NK-92 treated with Interleukin-12 subunit alpha and Interleukin-12 subunit beta, amount 100 ng/mL, for 24 hours (cell line): ENCODE measurements around the gene MFAP3.
"Not testable (repeated sequence)": the region's sequence is repeated elsewhere in the genome, so short reads cannot be mapped to it uniquely, and the experiment has no call there.

Source experiments
- DNase-seq: peaks from one replicate; lab custom pipeline; 2025; lab: John Stamatoyannopoulos, UW

The MFAP3 gene

GRCh38 chr5:154038707-154039457 lies at the start of gene MFAP3, which contains the start of gene FAM114A2:
Gene MFAP3 (plus strand): TSS chr5:154038967. CDS start chr5:154049723, 10,756 bp downstream.
Gene FAM114A2 (minus strand): TSS chr5:154038910. CDS start chr5:154034953, 3,957 bp downstream.
- DNase-seq = peak; percentile 91

GRCh38 chr5:153991168-153991567 lies 47.6 kb upstream of the MFAP3 start:
- no peak for DNase-seq

DNA sequence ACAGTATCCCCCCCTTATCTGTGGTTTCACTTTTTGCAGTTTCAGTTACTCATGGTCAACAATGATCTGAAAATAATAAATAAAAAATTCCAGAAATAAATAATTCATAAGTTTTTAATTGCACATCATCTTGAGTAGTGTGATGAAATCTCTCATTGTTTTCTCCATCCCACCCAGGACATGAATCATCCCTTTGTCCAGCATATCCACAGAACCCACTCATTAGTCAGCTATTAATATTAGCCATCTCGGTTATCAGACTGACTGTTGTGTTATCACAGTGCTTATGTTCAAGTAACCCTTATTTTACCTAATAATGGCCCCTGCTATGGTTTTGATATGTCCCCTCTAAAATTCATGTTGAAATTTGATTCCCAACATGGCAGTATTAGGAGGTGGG lies 40.8 kb upstream of the MFAP3 start:
- no peak for DNase-seq

DNA sequence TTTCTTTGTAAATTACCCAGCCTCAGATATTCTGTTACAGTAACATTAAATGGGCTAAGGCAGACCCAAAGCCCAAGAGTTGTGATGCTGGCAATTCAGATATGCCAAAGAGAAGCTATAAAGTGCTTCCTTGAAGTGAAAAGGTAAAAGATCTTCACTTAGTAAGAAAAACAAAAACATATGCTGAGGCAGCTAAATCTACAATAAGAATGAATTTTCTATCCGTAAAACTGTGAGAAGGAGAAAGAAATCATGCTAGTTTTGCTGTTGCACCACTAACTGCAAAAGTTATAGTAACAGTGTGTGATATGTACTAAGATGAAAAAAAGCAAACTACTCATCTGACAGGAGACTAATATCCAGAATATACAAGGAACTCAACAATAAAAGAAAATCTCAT lies 40.0 kb upstream of the MFAP3 start:
- no peak for DNase-seq

GRCh38 chr5:153999995-154000394 lies 38.8 kb upstream of the MFAP3 start:
- DNase-seq = no peak

- no peak for DNase-seq
These were observed 38.1 kb upstream of the MFAP3 start for GRCh38 chr5:154000703-154001102.

DNA sequence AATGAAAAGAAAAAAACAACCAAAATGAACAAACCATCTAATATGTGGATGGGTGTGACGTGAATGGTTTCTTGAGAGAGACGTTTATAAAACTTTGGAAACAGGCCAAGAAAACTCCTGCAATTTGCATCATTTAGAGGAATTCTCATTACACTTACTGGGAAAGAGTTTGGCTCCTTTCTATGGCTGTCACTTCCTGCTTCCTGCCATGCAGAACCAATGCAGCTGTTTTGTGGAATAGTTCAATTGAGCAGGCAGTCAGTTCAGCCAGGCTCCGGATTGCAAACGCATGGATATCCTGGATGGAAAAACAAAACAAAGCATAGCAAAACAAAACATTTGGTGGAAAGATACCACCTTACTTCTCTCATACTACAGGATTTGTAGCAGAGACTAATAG lies 36.7 kb upstream of the MFAP3 start:
- no peak for DNase-seq

GRCh38 chr5:154002511-154003020 lies 36.2 kb upstream of the MFAP3 start:
- no peak for DNase-seq

DNA sequence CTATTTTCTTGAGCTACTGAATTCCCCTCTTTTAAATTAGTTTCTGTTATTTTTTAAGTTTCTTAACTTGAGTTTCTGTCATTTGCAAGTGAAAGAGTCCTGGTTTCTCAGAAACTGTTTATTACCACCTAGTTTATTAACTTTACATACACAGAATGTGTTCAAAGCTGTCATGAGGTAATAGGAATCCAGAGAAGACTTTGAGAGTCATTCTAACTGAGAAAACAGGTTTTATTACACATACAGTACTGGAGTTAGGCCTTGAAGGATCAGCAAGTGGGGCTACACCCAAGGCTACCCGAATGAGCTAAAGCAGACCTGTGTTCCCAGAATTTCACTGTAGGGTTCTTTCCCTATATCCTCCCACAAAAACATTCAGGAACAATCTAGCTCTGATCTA lies 33.1 kb upstream of the MFAP3 start:
- no peak for DNase-seq

DNA sequence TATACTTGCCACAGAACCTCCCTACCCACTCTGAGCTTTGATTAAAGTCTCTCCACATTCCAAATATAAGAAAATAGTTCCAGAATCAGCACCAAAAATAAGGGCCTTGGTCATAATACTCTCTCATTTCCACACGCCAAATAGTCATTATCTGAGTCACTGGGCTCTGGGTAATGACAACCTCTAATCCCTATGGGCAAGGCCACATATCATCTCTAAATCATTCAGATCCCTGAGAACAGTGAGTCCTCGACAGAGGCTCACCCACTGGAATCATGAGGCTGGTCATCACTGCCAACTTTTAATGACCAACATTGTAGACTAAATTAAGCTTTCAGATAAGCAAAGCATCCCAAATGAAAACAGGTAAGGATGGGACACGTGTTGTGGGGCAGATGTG lies 28.1 kb upstream of the MFAP3 start:
- DNase-seq = no peak

DNA sequence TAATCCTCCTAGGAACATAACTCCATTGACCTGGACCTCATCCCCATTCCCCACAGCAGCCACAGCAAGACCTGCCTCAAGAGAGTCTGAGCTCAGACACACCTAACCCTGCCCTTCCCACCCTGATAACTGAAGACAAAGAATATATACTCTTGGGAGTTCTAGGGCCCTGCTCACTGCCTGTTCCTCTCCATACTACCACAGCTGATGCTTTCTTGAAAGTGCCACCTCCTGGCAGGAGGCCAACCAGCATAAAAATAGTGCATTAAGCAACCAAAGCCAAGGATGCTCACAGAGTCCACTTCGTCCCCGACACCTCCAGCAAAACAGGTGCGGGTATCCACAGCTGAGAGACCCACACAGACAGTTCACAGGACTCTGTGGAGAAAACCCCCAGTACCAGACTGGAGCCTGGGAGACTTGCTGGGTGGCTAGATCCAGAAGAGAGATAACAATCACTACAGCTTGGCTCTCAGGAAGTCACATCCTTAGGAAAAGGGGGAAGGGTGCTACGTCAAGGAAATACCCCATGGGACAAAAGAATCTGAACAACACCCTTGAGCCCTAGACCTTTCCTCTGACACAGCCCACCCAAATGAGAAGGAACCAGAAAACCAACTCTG lies 23.6 kb upstream of the MFAP3 start:
- no peak for DNase-seq

- not testable (repeated sequence) for DNase-seq
These were observed 19.8 kb upstream of the MFAP3 start for GRCh38 chr5:154018919-154019318.

GRCh38 chr5:154025951-154026350 lies 12.8 kb upstream of the MFAP3 start:
- DNase-seq = no peak

DNA sequence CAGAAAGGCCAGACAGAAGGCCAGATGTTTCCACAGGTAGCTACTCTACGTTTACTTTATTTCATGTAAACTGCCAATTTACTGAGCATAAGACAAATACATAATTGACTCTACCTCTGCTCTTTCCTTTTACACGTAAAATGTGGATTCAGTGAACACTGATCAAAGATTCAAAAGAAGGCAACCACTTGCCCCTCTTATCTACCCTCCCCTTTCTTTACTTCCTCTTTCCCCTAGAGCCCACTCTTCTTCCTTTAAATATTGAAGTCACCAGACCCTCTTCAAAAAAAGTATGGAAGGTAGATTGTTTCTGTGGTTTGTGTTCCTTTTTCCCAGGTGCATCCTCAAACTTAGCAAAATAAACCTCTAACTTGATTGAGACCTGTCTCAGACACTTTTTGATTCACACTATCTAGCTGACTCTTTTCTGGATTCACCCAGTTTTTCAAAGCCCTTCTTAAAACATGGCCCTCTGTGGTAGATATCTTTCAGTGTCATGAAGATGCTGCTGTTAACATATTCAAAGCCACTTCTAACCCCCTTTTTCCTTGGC lies 6.8 kb upstream of the MFAP3 start:
- no peak for DNase-seq

- no peak for DNase-seq
These were observed 3.8 kb upstream of the MFAP3 start for GRCh38 chr5:154034944-154035343.

DNA sequence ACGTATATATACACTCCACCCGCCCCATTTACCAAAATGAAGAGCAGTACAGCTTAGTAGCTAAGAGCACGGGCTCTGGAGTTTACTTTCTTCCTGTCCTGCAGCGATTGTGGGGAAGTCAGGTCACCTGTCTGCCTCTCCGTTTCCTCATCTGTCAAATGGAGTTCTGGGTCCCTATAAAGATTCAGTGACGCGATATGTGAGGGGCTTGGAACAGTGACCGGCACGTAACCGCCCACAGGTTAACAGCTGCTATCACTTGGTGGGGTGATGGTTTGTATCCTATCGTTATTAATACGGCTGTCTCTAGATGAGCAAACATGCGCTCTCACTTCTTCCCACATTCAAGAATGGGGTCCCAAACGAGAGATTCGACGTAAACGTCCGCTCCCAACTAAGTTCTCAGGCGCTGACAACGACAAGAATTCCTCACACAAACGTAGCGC lies 483 bp upstream of the MFAP3 start:
- peak; percentile 48 for DNase-seq

- no peak for DNase-seq
These were observed 677 bp downstream of the MFAP3 start for GRCh38 chr5:154039458-154039829.

DNA sequence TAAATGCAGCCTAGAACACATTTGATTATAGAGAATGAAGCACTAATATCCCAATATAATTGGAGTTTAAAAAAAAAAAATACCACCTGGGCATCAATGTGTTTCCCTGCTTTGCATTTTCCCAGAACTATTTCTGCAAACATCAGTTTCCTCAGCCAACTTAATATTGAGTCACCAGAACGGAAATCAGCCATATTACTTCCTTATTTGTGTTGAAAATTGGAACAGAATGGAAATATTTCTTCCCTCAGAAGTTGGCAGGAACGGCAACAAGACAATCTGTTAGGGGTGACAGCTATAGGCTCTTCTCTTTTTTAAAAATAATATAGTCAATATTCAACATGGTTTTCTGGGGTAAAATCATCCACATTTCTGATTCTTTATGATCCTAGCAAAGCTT lies 4.0 kb downstream of the MFAP3 start:
- DNase-seq = no peak

GRCh38 chr5:154044099-154044498 lies 5.3 kb downstream of the MFAP3 start:
- DNase-seq = no peak

- no peak for DNase-seq
These were observed 5.8 kb downstream of the MFAP3 start for GRCh38 chr5:154044581-154044980.

GRCh38 chr5:154046486-154046885 lies 7.7 kb downstream of the MFAP3 start:
- no peak for DNase-seq

GRCh38 chr5:154047324-154047723 lies 8.6 kb downstream of the MFAP3 start:
- DNase-seq = no peak

DNA sequence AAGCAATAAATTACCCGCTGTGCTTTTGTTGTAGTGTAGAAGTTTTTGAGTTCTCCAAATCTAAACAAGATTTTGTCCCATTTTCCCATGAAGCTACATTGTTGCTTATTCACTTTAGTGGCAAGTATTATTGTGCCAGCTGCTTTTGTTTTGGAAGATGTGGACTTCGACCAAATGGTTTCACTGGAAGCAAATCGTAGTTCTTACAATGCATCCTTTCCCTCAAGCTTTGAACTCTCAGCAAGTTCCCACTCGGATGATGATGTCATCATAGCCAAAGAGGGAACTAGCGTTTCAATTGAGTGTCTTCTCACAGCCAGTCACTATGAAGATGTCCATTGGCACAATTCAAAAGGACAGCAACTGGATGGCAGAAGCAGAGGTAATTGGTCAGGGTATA lies 10.9 kb downstream of the MFAP3 start:
- DNase-seq = no peak
